HG03520 (cell line): ENCODE measurements around the gene MYLK.

Experiments used
- ATAC-seq: cut with Tn5 transposase; IDR thresholded peaks from one replicate; pipeline ENCODE4 v1.9.1; 2021; ENCODE audit warnings: mild to moderate bottlenecking, moderate library complexity; ENCODE audit not compliant: unreplicated experiment

Gene MYLK

GRCh38 chr3:123878807-123879206, 5.3 kb downstream of the MYLK start:
- ATAC-seq, result no peak

- no peak for ATAC-seq
Measured at GRCh38 chr3:123877965-123878364, 6.2 kb downstream of the MYLK start.

- no peak for ATAC-seq
Measured at GRCh38 chr3:123877466-123877865, 6.7 kb downstream of the MYLK start.

- no peak for ATAC-seq
Measured at GRCh38 chr3:123876858-123877257, 7.3 kb downstream of the MYLK start.

GRCh38 chr3:123872621-123873020, 11.5 kb downstream of the MYLK start:
- no peak for ATAC-seq

- no peak for ATAC-seq
Measured at GRCh38 chr3:123871946-123872345, 12.2 kb downstream of the MYLK start.

GRCh38 chr3:123870033-123870432, 14.1 kb downstream of the MYLK start:
- no peak for ATAC-seq

GRCh38 chr3:123869165-123869564, 15.0 kb downstream of the MYLK start:
- ATAC-seq, result no peak

GRCh38 chr3:123864706-123865105, 19.4 kb downstream of the MYLK start:
- ATAC-seq, result no peak

- no peak for ATAC-seq
Measured at GRCh38 chr3:123862152-123862551, 22.0 kb downstream of the MYLK start.

- ATAC-seq, result no peak
Measured at GRCh38 chr3:123861081-123861836, 22.9 kb downstream of the MYLK start.

- ATAC-seq, result no peak
Measured at GRCh38 chr3:123859177-123859576, 25.0 kb downstream of the MYLK start.

- ATAC-seq, result no peak
Measured at GRCh38 chr3:123854905-123855304, 29.2 kb downstream of the MYLK start.

- ATAC-seq, result no peak
Measured at GRCh38 chr3:123853686-123854372, 30.3 kb downstream of the MYLK start.

GRCh38 chr3:123847209-123847608, 36.9 kb downstream of the MYLK start:
- ATAC-seq, result no peak

- no peak for ATAC-seq
Measured at GRCh38 chr3:123843668-123844067, 40.5 kb downstream of the MYLK start.

GRCh38 chr3:123842711-123843110, 41.4 kb downstream of the MYLK start:
- no peak for ATAC-seq

GRCh38 chr3:123841476-123842238, 42.5 kb downstream of the MYLK start:
- no peak for ATAC-seq

- no peak for ATAC-seq
Measured at GRCh38 chr3:123840961-123841360, 43.2 kb downstream of the MYLK start.

GRCh38 chr3:123837858-123838257, 46.3 kb downstream of the MYLK start:
- ATAC-seq, result no peak

- no peak for ATAC-seq
Measured at GRCh38 chr3:123834631-123835030, 49.5 kb downstream of the MYLK start.

GRCh38 chr3:123833398-123833785, 50.7 kb downstream of the MYLK start:
- no peak for ATAC-seq
